ENCODE results near the gene OR2V1.

- TF ChIP-seq CTCF (IDR thresholded peaks at IDR 0.05), result no peak
- no peak for TF ChIP-seq POLR2A (IDR thresholded peaks at IDR 0.05)
These were observed 11.1 kb upstream of the OR2V1 start for GRCh38 chr5:181142054-181142453.

Data from Peyer's patch (tissue), 4 donors.